GM12865 (cell line): ENCODE results near the gene MYO1B.

Experiments
- DNase-seq: peaks from one replicate; pipeline ENCODE4 v3.0.0; 2010; ENCODE audit warnings: low read depth
- H3K4me3 ChIP-seq: 2 replicates; pipeline ENCODE4 v1.5.1; 2011; ENCODE audit warnings: mild to moderate bottlenecking, low read depth, low read length, control low read depth
- CTCF ChIP-seq: IDR thresholded peaks from 2 replicates; pipeline ENCODE4 v1.5.1; 2011; ENCODE audit warnings: low read length, control low read depth, low read depth, inconsistent platforms; ENCODE audit not compliant: insufficient read depth; ENCODE audit errors: missing control alignments

Gene MYO1B

GRCh38 chr2:191222952-191223351 lies 22.3 kb upstream of the MYO1B start:
- no peak for DNase-seq
- no peak overlapping the region for H3K4me3 ChIP-seq
- no peak for TF ChIP-seq CTCF

- H3K4me3 ChIP-seq = no peak overlapping the region
- no peak for TF ChIP-seq CTCF
- no peak for DNase-seq
These were observed 20.1 kb upstream of the MYO1B start for GRCh38 chr2:191225126-191225525.

- no peak for DNase-seq
- no peak for TF ChIP-seq CTCF
- H3K4me3 ChIP-seq = no peak overlapping the region
These were observed 19.5 kb upstream of the MYO1B start for GRCh38 chr2:191225690-191226089.

GRCh38 chr2:191226196-191226595 lies 19.0 kb upstream of the MYO1B start:
- H3K4me3 ChIP-seq = no peak overlapping the region
- no peak for DNase-seq
- no peak for TF ChIP-seq CTCF

GRCh38 chr2:191228333-191228732 lies 16.9 kb upstream of the MYO1B start:
- DNase-seq = no peak
- no peak overlapping the region for H3K4me3 ChIP-seq
- TF ChIP-seq CTCF = no peak

- TF ChIP-seq CTCF = no peak
- no peak overlapping the region for H3K4me3 ChIP-seq
- DNase-seq = no peak
These were observed 16.3 kb upstream of the MYO1B start for GRCh38 chr2:191228861-191229260.

- no peak for TF ChIP-seq CTCF
- no peak overlapping the region for H3K4me3 ChIP-seq
- DNase-seq = no peak
These were observed 15.0 kb upstream of the MYO1B start for GRCh38 chr2:191230174-191230573.
